Activated CD8-positive, alpha-beta memory T cell treated with anti-CD3 and anti-CD28 coated beads, Interleukin-2, amount 50 U/mL, for 24 hours (primary cell): ENCODE results near the gene COPS2.
"Not testable (repeated sequence)": the region's sequence is repeated elsewhere in the genome, so short reads cannot be mapped to it uniquely, and the experiment has no call there.

Source experiments
- DNase-seq: peaks from one replicate; pipeline ENCODE4 v3.0.0-alpha.2; 2020; ENCODE audit errors: extremely low read depth

Gene COPS2

GRCh38 chr15:49155110-49155833, at the start of gene COPS2:
COPS2 (minus strand) TSS chr15:49155599; CDS start chr15:49155578, 21 bp downstream.
- DNase-seq: peak; percentile 88

- no peak for DNase-seq
These were observed 44.9 kb upstream of the COPS2 start for GRCh38 chr15:49200347-49200746.

GRCh38 chr15:49199666-49200065, 44.3 kb upstream of the COPS2 start:
- DNase-seq: no peak

- DNase-seq: no peak
These were observed 41.5 kb upstream of the COPS2 start for GRCh38 chr15:49196856-49197255.

- DNase-seq: no peak
These were observed 36.5 kb upstream of the COPS2 start for GRCh38 chr15:49191892-49192291.

GRCh38 chr15:49190586-49190985, 35.2 kb upstream of the COPS2 start:
- no peak for DNase-seq

GRCh38 chr15:49189631-49190030, 34.2 kb upstream of the COPS2 start:
- DNase-seq: no peak

- DNase-seq: no peak
These were observed 33.5 kb upstream of the COPS2 start for GRCh38 chr15:49188933-49189332.

- no peak for DNase-seq
These were observed 32.3 kb upstream of the COPS2 start for GRCh38 chr15:49187549-49188245.

GRCh38 chr15:49185473-49185872, 30.1 kb upstream of the COPS2 start:
- no peak for DNase-seq

GRCh38 chr15:49183741-49184140, 28.3 kb upstream of the COPS2 start:
- not testable (repeated sequence) for DNase-seq

GRCh38 chr15:49182128-49182527, 26.7 kb upstream of the COPS2 start:
- DNase-seq: no peak

GRCh38 chr15:49179433-49180190, 24.2 kb upstream of the COPS2 start:
- no peak for DNase-seq

- no peak for DNase-seq
These were observed 23.1 kb upstream of the COPS2 start for GRCh38 chr15:49178497-49178896.

GRCh38 chr15:49175582-49176397, 20.4 kb upstream of the COPS2 start:
- DNase-seq: not testable (repeated sequence)

GRCh38 chr15:49174902-49175301, 19.5 kb upstream of the COPS2 start:
- no peak for DNase-seq

GRCh38 chr15:49171790-49172189, 16.4 kb upstream of the COPS2 start:
- DNase-seq: no peak

- DNase-seq: peak; percentile 63
These were observed 14.6 kb upstream of the COPS2 start, which contains the start of gene GALK2 for GRCh38 chr15:49169880-49170597. GALK2 (plus strand) TSS chr15:49170247; CDS start chr15:49170323, 76 bp downstream.

GRCh38 chr15:49168016-49168415, 12.6 kb upstream of the COPS2 start:
- DNase-seq: no peak

GRCh38 chr15:49164865-49165264, 9.5 kb upstream of the COPS2 start:
- DNase-seq: no peak

- no peak for DNase-seq
These were observed 8.3 kb upstream of the COPS2 start for GRCh38 chr15:49163678-49164077.
